Lower lobe of right lung (tissue), 2 donors: ENCODE measurements around the gene AKT1. TPM values are rescaled to one million over a fixed set of nuclear protein-coding genes. Genes with fewer than 3 reads are reported as not detected.

ENCODE experiments used
- ATAC-seq, 2 donors: fragments of 200-7000 bp; cut with Tn5 transposase; one replicate each; pipeline ENCODE4 v1.9.1; 2020 to 2022; ENCODE audit warnings: mild to moderate bottlenecking in 2 of 2, moderate library complexity in 2 of 2
- DNase-seq: peaks from one replicate; pipeline ENCODE4 v3.0.0-alpha.2; 2020
- H3K27ac ChIP-seq: fragments of 200-600 bp; one replicate; pipeline ENCODE4 v1.8.0; 2022
- H3K27me3 ChIP-seq: fragments of 200-600 bp; one replicate; pipeline ENCODE4 v1.8.0; 2022; ENCODE audit warnings: low read depth
- H3K36me3 ChIP-seq: fragments of 200-600 bp; one replicate; pipeline ENCODE4 v1.8.0; 2022; ENCODE audit warnings: mild to moderate bottlenecking
- H3K4me1 ChIP-seq: fragments of 200-600 bp; one replicate; pipeline ENCODE4 v1.8.0; 2022
- H3K4me3 ChIP-seq: fragments of 200-600 bp; one replicate; pipeline ENCODE4 v1.8.0; 2022; ENCODE audit warnings: mild to moderate bottlenecking
- H3K9me3 ChIP-seq: fragments of 200-600 bp; one replicate; pipeline ENCODE4 v1.8.0; 2022
- CTCF ChIP-seq: fragments of 200-600 bp; IDR thresholded peaks from one replicate; pipeline ENCODE4 v1.8.0; 2022; ENCODE audit warnings: antibody characterized with exemption, mild to moderate bottlenecking
- intact Hi-C: fragments of 100-400 bp; cut with DNase I; formaldehyde crosslinking; loops from one replicate; pipeline ENCODE4 v1.11.0; 2022
- total RNA-seq: library from RNA; stranded (reverse); fragmentation: NEBNext Ultra II Directional; extraction: Animal tissue kit (Norgen Biotek cat#: 25700); gene quantifications from one replicate; pipeline ENCODE4 v1.2.1, GENCODE V29; 2021
- donor health status: DM: no; HTN: yes; CAD: no; lungs with severe emphysema.

AKT1 gene
- total RNA-seq, 1 donor from 2014 or later = 154 TPM

GRCh38 chr14:104826189-104826860 is 30.8 kb upstream of the AKT1 start:
- DNase-seq (peak; percentile 93), ATAC-seq (peak; percentile 95 to 97)
- Histone ChIP-seq H3K4me1 (peaks cover 24% of the 10 kb centered on the region), H3K27ac (peak overlapping the region; percentile 25), H3K9me3 (no peaks in the 10 kb centered on the region), H3K36me3 (no peaks in the 10 kb centered on the region), H3K4me3 (peak overlapping the region; percentile 72), H3K27me3 (no peaks in the 10 kb centered on the region)
- peak; percentile 69 for TF ChIP-seq CTCF
- intact Hi-C loops = no loop called here

- TF ChIP-seq CTCF = no peak
- H3K27me3 ChIP-seq = no peaks in the 10 kb centered on the region
- H3K9me3 ChIP-seq = no peaks in the 10 kb centered on the region
- H3K27ac ChIP-seq = no peak overlapping the region
- no peaks in the 10 kb centered on the region for H3K36me3 ChIP-seq
- ATAC-seq (no peak), DNase-seq (no peak)
- intact Hi-C loops = no loop called here
- no peak overlapping the region for H3K4me3 ChIP-seq
- peaks cover 24% of the 10 kb centered on the region for H3K4me1 ChIP-seq
These were observed 28.9 kb upstream of the AKT1 start for GRCh38 chr14:104824353-104824997.

GRCh38 chr14:104822821-104823615 is 27.5 kb upstream of the AKT1 start:
- H3K27me3 ChIP-seq = no peaks in the 10 kb centered on the region
- intact Hi-C loops = no loop called here
- TF ChIP-seq CTCF = no peak
- DNase-seq (no peak), ATAC-seq (no peak)
- H3K9me3 ChIP-seq = no peaks in the 10 kb centered on the region
- no peak overlapping the region for H3K27ac ChIP-seq
- H3K4me3 ChIP-seq = no peak overlapping the region
- no peaks in the 10 kb centered on the region for H3K36me3 ChIP-seq
- peaks cover 24% of the 10 kb centered on the region for H3K4me1 ChIP-seq

- no peak overlapping the region for H3K27ac ChIP-seq
- no peak for TF ChIP-seq CTCF
- ATAC-seq (no peak), DNase-seq (no peak)
- H3K36me3 ChIP-seq = no peaks in the 10 kb centered on the region
- H3K4me1 ChIP-seq = peaks cover 23% of the 10 kb centered on the region
- H3K4me3 ChIP-seq = no peak overlapping the region
- H3K27me3 ChIP-seq = no peaks in the 10 kb centered on the region
- no peaks in the 10 kb centered on the region for H3K9me3 ChIP-seq
- intact Hi-C loops = no loop called here
These were observed 26.5 kb upstream of the AKT1 start for GRCh38 chr14:104821971-104822608.

GRCh38 chr14:104821229-104821945 is 25.8 kb upstream of the AKT1 start:
- H3K27ac ChIP-seq = no peak overlapping the region
- no peaks in the 10 kb centered on the region for H3K9me3 ChIP-seq
- no peaks in the 10 kb centered on the region for H3K27me3 ChIP-seq
- H3K36me3 ChIP-seq = no peaks in the 10 kb centered on the region
- TF ChIP-seq CTCF = no peak
- DNase-seq (no peak), ATAC-seq (no peak)
- H3K4me1 ChIP-seq = peaks cover 26% of the 10 kb centered on the region
- H3K4me3 ChIP-seq = no peak overlapping the region
- intact Hi-C loops = no loop called here
